ENCODE results near the gene SMIM26.

SMIM26 gene

DNA sequence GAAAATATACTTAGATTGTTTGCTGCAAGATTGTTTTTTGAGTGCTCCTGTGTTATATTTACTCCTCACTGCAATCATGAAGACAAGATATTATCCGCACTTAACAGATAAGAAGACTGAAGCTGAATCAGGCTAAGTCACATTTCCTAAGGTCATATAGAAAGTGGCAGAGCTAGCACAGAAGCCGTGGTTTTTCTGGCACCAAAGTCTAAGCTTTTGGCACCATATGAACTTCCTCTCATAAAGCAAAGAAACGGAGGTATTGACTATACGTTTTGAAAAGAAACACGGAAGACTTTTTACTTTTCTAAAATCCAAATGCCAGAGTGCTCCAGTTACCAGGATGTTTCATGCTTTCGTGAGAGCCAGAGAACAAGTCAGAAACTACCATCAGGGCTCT lies 11.3 kb downstream of the SMIM26 start:
- Histone ChIP-seq H3K4me3 (no peak overlapping the region), H3K27ac (no peak overlapping the region)
- TF ChIP-seq, protein P1, sequence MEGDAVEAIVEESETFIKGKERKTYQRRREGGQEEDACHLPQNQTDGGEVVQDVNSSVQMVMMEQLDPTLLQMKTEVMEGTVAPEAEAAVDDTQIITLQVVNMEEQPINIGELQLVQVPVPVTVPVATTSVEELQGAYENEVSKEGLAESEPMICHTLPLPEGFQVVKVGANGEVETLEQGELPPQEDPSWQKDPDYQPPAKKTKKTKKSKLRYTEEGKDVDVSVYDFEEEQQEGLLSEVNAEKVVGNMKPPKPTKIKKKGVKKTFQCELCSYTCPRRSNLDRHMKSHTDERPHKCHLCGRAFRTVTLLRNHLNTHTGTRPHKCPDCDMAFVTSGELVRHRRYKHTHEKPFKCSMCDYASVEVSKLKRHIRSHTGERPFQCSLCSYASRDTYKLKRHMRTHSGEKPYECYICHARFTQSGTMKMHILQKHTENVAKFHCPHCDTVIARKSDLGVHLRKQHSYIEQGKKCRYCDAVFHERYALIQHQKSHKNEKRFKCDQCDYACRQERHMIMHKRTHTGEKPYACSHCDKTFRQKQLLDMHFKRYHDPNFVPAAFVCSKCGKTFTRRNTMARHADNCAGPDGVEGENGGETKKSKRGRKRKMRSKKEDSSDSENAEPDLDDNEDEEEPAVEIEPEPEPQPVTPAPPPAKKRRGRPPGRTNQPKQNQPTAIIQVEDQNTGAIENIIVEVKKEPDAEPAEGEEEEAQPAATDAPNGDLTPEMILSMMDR (IDR thresholded peaks at IDR 0.05): no peak
- no peak for DNase-seq (ENCODE audit: low spot score)

DNA sequence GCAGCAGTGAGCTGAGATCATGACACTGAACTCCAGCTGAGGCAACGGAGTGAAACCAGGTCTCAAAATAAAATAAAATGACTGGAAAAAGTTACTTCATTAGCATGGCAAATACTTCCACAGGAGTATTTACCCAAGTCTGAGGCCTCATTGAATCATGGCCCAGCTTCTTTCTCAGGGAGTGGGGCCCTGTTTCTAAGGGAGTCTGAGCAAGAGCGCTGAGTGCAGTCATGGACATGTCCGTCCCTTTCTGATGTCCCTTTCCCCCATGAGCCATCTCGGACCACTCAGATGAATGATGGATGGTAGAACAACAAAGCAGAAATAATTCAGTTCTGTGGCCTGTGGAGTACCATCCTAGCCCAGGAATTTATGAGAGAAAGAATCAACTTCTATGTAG lies 12.8 kb downstream of the SMIM26 start:
- no peak overlapping the region for H3K4me3 ChIP-seq
- no peak overlapping the region for H3K27ac ChIP-seq
- TF ChIP-seq, protein P1 (IDR thresholded peaks at IDR 0.05): no peak
- no peak for DNase-seq (ENCODE audit: low spot score)

DNA sequence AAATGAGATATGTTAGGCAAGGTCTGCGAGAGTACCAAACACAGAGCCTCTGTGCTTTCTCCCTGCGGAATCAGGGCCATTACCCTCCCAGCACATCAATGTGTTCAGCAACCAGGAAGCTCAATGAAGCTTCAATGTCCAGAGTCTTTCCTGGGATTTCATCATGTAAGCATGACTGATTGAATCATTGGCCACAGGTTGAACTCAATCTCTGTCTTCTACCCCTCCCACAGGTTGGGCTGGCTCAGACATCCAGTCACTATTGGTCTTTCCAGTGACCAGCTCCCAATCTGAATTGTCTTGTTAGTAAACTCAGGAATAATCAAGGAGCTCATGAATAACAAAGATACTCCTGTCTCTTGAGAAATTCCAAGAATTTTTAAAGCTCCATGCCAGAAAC lies 17.9 kb downstream of the SMIM26 start:
- Histone ChIP-seq H3K4me3 (no peak overlapping the region), H3K27ac (no peak overlapping the region)
- no peak for DNase-seq (ENCODE audit: low spot score)
- TF ChIP-seq, protein P1 (IDR thresholded peaks at IDR 0.05): no peak

DNA sequence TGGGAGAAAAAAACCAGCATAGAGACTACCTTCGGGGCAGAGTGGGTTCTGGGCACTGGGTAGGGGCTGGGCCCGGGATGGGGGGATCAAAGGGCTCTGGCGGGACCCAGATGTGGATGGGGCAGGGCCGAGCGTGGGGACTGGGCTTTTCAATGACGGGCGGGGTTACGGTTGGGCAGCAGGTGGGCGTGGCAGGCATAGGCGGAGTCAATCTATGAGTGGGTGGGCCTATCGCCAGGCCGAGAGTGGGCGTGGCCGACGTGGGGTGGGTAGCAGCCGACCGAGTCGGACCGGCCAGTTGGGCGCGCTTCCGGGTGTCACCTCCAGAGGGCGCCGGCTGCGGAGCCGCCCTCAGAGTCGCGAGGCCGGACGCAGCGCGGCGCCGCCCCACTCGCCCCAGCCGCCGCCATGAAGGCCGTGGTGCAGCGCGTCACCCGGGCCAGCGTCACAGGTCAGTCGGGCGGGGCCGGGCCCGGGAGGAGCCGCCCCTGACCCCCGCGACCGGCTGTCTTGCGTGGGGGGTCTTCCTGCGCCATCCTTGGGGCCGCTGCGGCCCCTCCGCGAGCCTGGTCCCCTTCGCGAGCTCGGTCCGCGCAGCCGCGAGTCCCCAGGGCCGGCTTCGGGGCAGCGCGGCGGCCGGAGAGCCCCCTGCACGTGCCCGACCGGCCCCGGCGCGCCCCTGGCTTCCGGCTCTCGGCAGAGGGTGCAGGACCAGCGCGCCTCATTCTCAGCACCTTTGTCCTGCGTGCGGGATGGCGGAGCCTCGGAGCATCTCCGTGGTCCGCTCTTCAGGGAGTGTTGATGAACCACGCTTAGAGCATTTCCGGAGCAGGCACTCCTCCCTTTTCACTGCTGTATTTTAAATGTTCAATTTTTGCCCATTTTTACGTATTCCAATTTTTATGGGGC lies 20.7 kb downstream of the SMIM26 start, which contains the start of gene DTD1:
Gene DTD1 (plus strand): TSS at position 390 of the 909 bp plus-strand sequence. CDS start 19 bp downstream, at position 409.
- H3K4me3 ChIP-seq: peak within 1 kb of the TSS; percentile 90
- DNase-seq (ENCODE audit: low spot score): peak; percentile 91
- TF ChIP-seq, protein P1 (IDR thresholded peaks at IDR 0.05): peak; percentile 77
- peak within 1 kb of the TSS; percentile 64 to 87 for H3K27ac ChIP-seq

DNA sequence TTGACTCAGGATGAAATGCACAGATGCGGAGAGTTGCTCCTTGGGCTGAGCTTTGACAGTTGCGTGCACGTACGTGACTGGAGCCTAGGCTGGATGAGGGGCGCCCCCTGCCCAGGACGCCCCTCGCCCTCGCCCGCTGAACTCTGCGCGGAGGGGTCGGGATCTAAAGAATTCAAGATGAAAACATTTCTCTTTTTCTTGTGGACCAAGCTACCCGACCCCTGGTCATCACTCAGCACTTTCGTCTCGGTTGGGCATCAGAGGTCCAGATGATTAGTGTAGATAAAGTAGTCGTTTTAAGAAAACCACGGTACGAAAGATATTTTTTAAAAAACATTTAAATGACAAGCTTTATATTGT lies 21.3 kb downstream of the SMIM26 start:
- TF ChIP-seq, protein P1 (IDR thresholded peaks at IDR 0.05): no peak
- peak overlapping the region; percentile 64 to 87 for H3K27ac ChIP-seq
- no peak for DNase-seq (ENCODE audit: low spot score)
- peak overlapping the region; percentile 90 for H3K4me3 ChIP-seq

DNA sequence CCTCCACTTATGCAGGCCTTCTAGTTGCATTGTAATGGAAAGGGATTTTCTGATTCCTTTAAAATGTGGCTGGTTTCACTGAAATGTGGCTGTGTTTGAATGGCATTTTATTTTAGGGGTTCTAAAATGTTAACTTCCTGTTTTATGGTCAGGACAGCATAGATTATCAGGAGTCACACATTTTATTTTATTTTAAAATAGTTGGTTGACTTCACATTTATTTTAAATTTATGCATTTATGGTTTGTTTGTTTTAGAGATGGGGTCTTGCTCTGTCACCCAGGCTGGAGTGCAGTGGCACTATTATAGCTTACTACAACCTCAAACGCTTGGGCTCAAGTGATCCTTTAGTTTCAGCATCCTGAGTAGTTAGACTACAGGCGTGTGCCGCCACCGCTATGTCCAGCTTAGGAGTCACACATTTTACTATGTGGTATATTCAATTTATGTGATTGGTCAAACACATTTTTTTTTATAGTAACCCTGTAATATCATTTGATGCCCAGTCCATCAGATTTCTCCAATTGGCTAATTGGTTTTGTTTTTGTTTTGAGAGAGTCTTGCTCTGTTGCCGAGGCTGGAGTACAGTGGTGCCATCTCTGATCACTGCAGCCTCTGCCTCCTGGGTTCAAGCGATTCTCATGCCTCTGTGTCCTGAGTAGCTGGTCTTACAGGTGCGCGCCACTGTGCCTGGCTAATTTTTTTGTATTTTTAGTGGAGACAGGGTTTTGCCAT lies 22.9 kb downstream of the SMIM26 start:
- no peak for DNase-seq (ENCODE audit: low spot score)
- TF ChIP-seq, protein P1 (IDR thresholded peaks at IDR 0.05): no peak
- no peak overlapping the region for H3K4me3 ChIP-seq
- H3K27ac ChIP-seq: no peak overlapping the region
